GM18498 (cell line): ENCODE measurements around the gene PEX5L.

Experiments
- ATAC-seq: cut with Tn5 transposase; IDR thresholded peaks from one replicate; pipeline ENCODE4 v1.9.1; 2021; ENCODE audit warnings: mild to moderate bottlenecking, moderate library complexity; ENCODE audit not compliant: unreplicated experiment

The PEX5L gene

GRCh38 chr3:179957264-179957845 lies 79.4 kb downstream of the PEX5L start:
- ATAC-seq: peak; percentile 22

DNA sequence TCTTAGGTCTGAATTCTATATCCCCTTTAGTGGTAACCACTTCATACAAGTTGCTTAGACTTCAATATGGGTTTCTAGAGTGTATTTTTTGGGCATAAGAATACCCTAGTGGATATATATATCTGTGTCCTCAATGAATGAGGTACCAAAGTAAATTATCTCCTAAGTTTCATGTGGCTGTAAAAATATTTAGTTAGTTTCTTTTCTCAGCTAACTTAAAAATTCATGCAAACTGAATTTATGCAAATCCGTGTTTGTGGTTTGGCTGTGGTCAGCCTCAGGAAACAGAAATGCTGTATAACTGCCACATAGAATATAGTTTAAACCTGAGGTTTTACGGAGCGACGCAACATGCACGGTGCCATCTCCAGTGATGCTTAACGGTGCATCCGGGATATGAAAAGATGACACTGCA lies 80.3 kb downstream of the PEX5L start:
- ATAC-seq: peak; percentile 90

DNA sequence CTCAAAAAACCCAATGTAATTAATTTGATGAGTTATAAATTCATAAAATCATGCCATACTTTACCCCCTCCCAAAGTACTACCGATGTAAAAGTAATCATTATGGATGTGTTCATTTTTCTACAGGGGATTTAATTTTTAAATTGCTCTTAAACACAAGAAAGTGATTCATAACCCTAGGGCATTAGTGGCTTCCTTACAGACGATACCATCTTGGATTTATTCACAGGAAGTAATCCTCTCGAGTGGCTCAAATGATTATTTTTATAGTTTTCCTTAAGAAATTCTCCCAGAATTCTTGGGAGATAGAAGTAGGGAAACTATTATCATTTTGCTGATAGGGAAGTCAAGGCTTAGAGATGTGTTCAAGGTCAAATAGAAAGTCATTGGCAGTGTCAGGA lies 80.9 kb downstream of the PEX5L start:
- no peak for ATAC-seq

DNA sequence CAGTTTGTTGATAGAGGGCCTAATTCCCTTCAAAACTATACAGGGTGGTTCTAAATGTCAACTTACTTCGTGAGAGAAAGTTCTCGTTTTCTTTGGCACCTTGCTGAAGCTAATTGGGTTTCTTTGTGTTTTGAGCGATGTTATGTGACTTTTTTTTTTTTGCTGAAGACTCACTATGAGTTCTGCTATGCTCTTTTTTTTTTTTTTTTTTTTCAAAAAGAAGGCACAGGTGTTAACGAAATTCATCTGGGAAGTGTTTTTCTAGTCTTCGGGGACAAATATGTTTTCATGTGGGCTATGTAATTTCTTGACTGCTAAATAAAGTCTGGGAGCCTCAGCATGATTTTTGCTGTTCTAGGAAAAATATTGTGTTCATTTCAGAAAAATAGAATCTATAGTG lies 81.5 kb downstream of the PEX5L start:
- ATAC-seq: no peak

DNA sequence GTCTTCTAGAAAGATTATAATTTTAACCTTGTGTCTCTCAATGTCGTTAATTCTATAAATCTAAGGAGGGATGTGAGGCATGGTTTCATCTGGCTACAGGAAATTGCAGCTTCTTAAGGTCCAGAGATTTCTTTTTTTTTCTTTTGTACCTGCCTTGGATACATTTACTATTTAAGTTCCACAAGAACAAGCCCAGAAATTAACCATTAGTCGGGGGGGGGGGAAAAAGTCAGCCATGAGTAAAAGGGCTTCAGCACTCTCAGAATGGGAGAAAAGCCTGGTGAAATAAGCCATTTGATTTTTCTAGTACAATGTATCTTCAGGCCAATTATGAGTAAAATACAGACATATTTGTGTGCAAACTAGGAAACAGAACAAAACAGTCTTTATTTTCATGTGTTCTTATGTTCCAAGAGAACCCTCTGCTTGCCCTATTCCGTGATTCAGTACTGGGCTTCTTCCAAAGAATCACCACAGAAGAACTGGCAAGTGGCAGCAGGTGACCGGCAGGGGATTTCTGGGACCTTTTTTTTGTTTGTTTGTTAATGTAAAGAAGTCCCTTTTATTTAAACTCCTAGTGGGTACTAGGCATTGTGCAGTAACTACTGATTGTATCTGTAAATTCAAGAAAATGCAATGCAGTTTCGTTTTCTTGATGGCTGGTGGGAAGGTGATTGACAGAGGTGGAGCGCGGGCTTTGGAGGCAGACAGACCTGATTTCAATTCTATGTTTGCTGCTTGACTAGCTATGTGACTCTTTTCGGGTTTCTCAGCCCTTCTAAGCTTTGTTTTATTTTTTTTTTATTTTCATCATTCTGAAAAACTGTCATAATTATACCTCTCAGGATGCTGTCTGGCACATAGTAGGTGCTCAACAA lies 82.5 kb downstream of the PEX5L start:
- no peak for ATAC-seq

GRCh38 chr3:179950840-179951239 lies 85.9 kb downstream of the PEX5L start:
- no peak for ATAC-seq

GRCh38 chr3:179949869-179950268 lies 86.9 kb downstream of the PEX5L start:
- ATAC-seq: peak; percentile 29

DNA sequence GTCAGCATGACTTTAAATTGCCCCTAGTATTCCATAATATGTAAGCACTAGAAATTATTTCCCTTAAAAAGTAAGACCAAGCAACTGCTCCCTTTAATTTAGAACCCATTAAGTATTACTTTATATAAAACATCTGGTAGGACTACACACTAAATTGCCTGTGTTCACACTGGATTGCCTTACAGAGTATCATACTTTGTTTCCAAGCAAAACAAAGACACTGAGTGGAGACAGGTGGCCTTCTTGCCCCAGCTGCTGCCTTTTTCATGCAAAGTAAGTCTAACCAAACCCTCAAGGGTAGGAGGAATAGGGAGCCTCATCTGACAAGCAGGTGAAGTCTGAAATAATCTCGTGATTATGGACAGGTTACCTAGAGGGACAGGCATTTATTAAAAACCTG lies 87.3 kb downstream of the PEX5L start:
- peak; percentile 91 for ATAC-seq

DNA sequence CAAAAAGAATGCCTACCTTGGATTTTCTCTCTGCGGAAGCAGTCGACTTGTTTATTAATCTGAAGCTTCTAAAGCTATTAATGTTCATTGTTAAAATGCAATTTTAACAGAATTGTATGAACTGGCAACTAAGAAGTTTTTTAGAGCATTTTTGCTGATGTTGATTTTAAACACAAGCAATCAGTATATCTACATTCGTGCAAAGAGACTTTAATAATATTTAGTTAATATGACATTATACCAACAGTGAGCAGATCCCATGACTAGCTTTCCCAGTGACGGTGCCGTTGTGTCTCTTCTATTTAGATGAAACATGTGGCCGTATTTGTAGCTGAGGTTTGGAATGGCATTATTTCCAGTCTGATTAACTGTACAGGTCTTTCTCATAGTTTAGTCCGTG lies 88.0 kb downstream of the PEX5L start:
- no peak for ATAC-seq

DNA sequence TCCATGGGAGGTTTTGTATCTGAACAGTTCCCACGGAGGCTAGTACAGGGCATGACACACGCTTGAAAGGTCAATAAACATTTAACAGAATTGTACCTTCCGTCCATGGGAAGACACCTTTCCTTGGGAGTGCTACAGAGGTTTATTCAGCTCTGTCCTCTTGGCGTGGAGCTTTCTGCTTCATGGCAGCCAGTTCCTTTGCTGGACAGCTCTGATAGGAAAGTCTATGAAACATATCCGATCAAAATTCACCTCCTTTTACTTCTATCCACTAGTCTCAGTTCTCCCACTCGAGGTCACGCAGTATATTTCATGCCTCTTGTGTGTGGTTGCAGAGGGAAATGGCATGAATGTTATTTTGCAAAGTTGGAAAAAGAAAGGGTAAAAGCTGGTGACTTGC lies 91.2 kb downstream of the PEX5L start:
- no peak for ATAC-seq

DNA sequence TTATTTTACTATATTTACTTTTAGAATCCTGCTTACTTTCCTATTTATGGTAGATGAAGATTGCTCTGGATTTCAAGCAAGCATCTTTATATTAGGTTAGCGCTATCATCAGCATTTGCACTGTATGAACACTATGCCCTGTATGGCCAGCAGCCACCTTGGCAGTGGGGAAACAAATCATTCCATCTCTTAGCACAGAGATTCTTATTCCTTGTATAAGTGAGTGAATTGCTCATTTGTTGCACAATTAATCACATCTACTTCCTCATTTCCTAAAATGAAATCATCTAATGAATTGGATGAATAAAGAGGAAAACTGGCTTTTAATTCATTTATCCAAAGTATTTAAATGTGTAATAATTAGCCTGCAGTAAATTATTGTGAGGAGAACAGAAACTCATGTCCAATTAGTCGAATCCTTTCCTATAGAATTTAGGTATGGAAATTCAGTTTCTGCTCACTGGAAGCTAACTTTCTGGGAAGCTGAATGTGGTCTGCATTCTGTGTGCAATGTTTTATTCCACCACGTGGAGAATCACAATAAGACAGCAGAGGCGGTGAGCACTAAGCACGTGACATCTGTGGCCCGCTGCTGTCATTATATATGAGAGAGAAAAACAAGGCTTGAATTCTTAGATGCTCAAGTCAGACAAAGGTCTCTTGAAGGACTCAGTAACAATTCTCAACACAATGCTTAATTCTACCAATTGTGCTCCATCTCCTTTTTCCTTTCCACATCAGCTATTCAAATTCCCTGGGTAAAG lies 93.4 kb downstream of the PEX5L start:
- no peak for ATAC-seq

- peak; percentile 37 for ATAC-seq
These were observed 94.1 kb downstream of the PEX5L start for GRCh38 chr3:179942553-179943075.

- no peak for ATAC-seq
These were observed 101.0 kb downstream of the PEX5L start for GRCh38 chr3:179935710-179936109.

- no peak for ATAC-seq
These were observed 102.8 kb downstream of the PEX5L start for GRCh38 chr3:179933914-179934313.

- ATAC-seq: no peak
These were observed 103.7 kb downstream of the PEX5L start for GRCh38 chr3:179933080-179933479.

DNA sequence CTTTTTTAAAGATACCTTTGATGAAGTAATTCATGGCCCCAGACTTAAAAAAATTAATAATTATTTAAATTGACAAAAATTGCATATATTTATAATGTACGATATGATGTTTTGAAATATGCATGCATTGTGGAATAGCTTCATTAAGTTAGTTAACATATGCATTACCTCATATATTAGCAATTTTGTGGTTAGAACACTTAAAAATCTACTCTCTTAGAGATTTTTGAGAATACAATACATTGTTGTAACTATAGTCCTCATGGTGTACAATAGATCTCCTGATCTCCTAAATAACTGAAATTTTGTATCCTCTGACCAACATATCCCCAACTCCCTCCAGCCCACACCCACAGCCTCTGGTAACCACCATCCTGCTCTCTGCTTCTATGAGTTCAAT lies 104.1 kb downstream of the PEX5L start:
- ATAC-seq: no peak

- ATAC-seq: peak; percentile 76
These were observed 107.6 kb downstream of the PEX5L start for GRCh38 chr3:179929091-179929529.

- ATAC-seq: no peak
These were observed 109.5 kb downstream of the PEX5L start for GRCh38 chr3:179927191-179927590.

GRCh38 chr3:179921951-179922350 lies 114.8 kb downstream of the PEX5L start:
- no peak for ATAC-seq

GRCh38 chr3:179921500-179921899 lies 115.2 kb downstream of the PEX5L start:
- peak; percentile 98 for ATAC-seq

DNA sequence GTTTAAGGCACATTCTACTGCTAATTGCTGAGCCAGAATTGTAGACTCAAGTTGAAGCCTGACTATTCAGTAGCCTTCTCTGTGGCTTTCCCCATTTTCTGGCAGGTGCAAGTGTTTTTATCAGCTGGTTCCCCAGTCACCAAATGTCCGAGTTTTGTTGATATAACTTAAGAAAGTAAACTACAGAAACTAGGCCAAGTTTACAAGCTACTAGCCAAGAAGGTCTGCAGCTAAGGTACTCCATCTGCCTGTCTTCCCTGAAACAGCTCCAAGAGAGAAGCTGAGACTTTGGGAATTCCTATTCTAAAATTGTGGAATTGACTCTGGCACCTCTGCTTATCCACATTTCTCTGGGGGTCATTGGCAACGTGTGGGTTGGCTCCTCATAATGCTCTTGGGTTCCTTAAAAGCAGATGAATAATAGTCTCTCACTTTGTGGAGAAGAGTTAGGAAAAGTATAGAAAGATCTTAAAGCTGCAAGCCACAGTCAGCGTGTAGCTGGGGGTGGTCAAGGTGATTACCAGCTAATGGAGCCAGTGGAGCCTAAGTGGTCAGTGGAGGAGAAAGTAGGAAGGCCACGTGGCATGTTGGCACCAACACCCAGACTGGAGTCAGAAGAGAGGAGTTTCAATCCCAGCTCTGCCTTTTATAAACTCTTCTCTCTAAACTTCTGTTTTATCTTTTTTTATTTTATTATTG lies 128.8 kb downstream of the PEX5L start:
- ATAC-seq: no peak
